Measurements from ENCODE around the gene KLK4.

DNA sequence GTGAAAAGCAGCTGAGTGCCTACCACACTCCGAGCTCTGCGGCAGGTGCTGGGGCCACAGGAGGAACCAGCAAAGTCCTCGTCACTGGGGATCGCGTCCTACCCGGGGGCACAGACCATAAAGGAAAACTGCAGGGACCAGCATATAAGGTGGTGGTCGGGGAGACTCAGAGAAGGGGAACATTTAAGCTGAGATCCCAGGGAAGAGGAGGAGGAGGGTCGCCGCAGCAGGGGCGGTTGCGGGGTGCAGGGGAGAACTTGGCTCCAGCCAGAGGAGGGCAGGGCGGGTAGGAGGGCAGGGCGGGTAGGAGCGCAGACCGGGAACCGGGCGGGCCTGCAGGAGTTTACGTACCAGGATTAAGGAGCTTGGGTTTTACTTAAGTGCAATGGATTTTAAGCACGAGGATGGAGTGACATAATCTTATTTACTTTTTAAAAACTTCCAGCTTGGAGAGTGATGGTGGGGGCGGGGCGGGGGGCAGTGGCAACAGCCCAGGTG lies 956 bp upstream of the KLK4 start:
- TF ChIP-seq, protein P1, sequence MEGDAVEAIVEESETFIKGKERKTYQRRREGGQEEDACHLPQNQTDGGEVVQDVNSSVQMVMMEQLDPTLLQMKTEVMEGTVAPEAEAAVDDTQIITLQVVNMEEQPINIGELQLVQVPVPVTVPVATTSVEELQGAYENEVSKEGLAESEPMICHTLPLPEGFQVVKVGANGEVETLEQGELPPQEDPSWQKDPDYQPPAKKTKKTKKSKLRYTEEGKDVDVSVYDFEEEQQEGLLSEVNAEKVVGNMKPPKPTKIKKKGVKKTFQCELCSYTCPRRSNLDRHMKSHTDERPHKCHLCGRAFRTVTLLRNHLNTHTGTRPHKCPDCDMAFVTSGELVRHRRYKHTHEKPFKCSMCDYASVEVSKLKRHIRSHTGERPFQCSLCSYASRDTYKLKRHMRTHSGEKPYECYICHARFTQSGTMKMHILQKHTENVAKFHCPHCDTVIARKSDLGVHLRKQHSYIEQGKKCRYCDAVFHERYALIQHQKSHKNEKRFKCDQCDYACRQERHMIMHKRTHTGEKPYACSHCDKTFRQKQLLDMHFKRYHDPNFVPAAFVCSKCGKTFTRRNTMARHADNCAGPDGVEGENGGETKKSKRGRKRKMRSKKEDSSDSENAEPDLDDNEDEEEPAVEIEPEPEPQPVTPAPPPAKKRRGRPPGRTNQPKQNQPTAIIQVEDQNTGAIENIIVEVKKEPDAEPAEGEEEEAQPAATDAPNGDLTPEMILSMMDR (IDR thresholded peaks at IDR 0.05) = no peak
- TF ChIP-seq EP300 (IDR thresholded peaks at IDR 0.05) = no peak
- no peak for TF ChIP-seq POLR2A (IDR thresholded peaks at IDR 0.05)
